Lower leg skin (tissue), 4 donors: ENCODE measurements around the gene SMARCE1. TPM values are rescaled to one million over a fixed set of nuclear protein-coding genes. Genes with fewer than 3 reads are reported as not detected.

ENCODE experiments used
- DNase-seq, 2 donors: peaks; one replicate each; pipeline ENCODE4 v3.0.0-alpha.2; 2019; ENCODE audit warnings: low spot score in 2 of 2
- H3K4me3 ChIP-seq: fragments of 200-600 bp; sonication (generic); 2 replicates; pipeline ENCODE4 v1.5.1; 2017; ENCODE audit warnings: mild to moderate bottlenecking, low read depth; ENCODE audit not compliant: poor library complexity, severe bottlenecking
- POLR2A ChIP-seq, 2 donors: fragments of 450-650 bp; IDR thresholded peaks; one replicate each; pipeline ENCODE4 v1.6.1; 2016 to 2017; ENCODE audit warnings: antibody characterized with exemption in 2 of 2, mild to moderate bottlenecking in 1 of 2, moderate library complexity in 1 of 2
- WGBS, 2 donors: methylation state at CpG; one replicate each; pipeline ENCODE4 v1.1.5; 2018; 5-methylcytosine and 5-hydroxymethylcytosine counted together
- intact Hi-C: fragments of 100-400 bp; cut with DNase I; formaldehyde crosslinking; loops from one replicate; pipeline ENCODE4 v1.15.0; 2023; ENCODE audit warnings: low total_unique reads
- total RNA-seq, 4 donors: library from RNA; depleted of rRNA; stranded (reverse); fragments of >200 nt; gene quantifications; one replicate each; pipeline ENCODE4 v1.1.0, GENCODE V29; 2016
- TF ChIP-seq, protein P1 (sequence below), 3 donors: fragments of 450-650 bp; IDR thresholded peaks; one replicate each; pipeline ENCODE4 v1.5.1; 2016; ENCODE audit warnings: antibody characterized with exemption in 3 of 3, mild to moderate bottlenecking in 3 of 3, moderate library complexity in 2 of 3

The SMARCE1 gene
- total RNA-seq, 4 donors from 2014 or later: 63.2 to 77.2 (median 67.6) TPM

DNA sequence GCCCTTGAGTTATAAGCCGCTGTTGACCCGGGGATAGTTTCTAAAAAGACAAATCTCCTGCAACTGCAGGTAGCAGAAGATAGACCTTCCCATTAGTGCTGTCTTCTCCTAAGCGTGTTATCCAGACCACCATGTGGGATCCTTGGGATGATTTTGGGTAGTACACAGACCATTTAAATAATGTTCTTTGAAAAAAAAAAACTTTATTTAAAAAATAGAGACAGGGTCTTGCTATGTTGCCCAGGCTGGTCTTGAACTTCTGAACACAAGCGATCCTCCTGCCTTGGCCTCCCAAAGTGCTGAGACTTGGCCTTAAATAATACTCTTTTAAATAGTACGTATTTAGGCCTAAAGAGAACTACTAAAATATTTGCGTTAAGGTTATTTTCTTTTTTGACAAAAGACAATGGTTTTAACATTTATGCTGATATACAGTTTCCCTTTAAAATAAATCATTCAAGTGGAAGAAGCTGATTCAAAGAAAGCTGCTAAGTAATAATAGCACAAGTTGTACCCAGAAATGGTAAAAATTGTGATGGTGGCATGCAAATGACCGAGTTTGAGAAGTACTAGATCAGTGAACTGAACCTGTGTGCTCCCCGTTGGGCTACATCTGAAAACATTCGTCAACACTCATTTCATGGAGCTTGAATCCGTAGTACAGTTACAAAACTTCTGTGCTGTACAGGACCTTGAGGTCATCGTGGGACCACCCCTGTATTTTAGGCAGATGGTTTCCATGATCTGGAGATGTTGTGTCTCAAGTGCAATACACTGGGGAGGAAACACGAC lies 24.0 kb downstream of the SMARCE1 start:
- intact Hi-C loops: no loop called here
- no peak for DNase-seq
- 85 to 91% methylated on average over 12 of the region's 12 CpGs for WGBS, 2 donors
- TF ChIP-seq, protein P1, sequence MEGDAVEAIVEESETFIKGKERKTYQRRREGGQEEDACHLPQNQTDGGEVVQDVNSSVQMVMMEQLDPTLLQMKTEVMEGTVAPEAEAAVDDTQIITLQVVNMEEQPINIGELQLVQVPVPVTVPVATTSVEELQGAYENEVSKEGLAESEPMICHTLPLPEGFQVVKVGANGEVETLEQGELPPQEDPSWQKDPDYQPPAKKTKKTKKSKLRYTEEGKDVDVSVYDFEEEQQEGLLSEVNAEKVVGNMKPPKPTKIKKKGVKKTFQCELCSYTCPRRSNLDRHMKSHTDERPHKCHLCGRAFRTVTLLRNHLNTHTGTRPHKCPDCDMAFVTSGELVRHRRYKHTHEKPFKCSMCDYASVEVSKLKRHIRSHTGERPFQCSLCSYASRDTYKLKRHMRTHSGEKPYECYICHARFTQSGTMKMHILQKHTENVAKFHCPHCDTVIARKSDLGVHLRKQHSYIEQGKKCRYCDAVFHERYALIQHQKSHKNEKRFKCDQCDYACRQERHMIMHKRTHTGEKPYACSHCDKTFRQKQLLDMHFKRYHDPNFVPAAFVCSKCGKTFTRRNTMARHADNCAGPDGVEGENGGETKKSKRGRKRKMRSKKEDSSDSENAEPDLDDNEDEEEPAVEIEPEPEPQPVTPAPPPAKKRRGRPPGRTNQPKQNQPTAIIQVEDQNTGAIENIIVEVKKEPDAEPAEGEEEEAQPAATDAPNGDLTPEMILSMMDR (IDR thresholded peaks at IDR 0.05): no peak
- no peak for TF ChIP-seq POLR2A (IDR thresholded peaks at IDR 0.05)
- H3K4me3 ChIP-seq: no peak overlapping the region

DNA sequence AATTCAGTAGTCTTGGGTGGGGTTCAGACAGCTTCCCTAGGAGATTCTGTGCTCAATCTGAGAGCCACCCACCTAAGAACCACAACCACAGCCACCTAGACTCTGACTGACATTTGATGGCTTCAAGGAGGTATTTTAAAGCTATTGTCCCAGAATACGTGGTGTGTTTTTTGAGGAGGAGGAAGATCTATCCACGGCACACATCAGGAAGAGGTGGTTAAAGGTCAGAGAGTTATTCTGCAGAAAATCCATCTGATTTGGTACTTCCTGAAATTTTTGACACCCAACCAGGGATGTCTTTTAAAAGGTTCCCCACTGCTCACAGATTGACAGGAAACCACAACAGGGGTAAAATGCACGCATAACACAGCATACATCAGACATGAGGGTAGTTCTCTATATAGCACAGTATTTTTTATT lies 25.1 kb downstream of the SMARCE1 start:
- 52 to 62% methylated on average over 3 of the region's 3 CpGs for WGBS, 2 donors
- H3K4me3 ChIP-seq: no peak overlapping the region
- intact Hi-C loops: no loop called here
- DNase-seq: no peak
- TF ChIP-seq POLR2A (IDR thresholded peaks at IDR 0.05): no peak
- TF ChIP-seq, protein P1 (IDR thresholded peaks at IDR 0.05): no peak

DNA sequence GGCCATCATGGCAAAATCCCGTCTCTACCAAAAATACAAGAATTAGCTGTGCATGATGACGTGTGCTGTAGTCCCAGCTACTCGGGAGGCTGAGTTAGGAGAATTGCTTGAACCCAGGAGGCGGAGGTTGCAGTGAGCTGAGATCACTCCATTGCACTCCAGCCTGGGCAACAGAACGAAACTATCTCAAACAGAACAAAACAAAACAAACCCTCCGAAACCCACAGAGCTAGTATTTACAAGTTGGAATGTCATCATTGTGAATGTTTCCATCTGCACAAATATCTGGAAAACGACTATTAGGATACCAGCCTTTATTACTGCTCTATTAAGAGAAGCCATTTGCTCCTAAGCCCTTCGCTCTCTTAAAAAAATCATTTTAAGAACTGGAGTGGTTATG lies 26.0 kb downstream of the SMARCE1 start:
- no peak overlapping the region for H3K4me3 ChIP-seq
- 58 to 66% methylated on average over 8 of the region's 8 CpGs for WGBS, 2 donors
- TF ChIP-seq, protein P1 (IDR thresholded peaks at IDR 0.05): no peak
- intact Hi-C loops: no loop called here
- no peak for DNase-seq

DNA sequence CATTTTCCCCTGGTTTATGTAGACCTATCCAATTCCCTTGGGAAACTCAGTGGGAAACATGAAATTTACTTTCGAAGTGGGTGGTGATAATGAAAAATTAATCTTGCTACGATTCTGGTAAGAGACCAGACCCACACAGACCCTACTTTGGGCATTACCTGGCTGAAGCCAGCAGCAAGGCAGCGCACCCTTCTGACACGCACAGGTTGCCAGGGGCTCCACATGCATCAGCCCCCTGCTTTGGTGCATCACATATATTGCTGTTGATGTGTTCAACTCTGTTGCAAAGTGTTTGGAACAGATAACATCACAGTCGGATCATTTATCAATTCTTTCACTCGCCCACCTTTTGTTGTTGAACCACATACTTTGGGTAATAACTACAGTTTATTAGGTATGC lies 26.6 kb downstream of the SMARCE1 start:
- TF ChIP-seq POLR2A (IDR thresholded peaks at IDR 0.05): no peak
- TF ChIP-seq, protein P1 (IDR thresholded peaks at IDR 0.05): no peak
- intact Hi-C loops: no loop called here

DNA sequence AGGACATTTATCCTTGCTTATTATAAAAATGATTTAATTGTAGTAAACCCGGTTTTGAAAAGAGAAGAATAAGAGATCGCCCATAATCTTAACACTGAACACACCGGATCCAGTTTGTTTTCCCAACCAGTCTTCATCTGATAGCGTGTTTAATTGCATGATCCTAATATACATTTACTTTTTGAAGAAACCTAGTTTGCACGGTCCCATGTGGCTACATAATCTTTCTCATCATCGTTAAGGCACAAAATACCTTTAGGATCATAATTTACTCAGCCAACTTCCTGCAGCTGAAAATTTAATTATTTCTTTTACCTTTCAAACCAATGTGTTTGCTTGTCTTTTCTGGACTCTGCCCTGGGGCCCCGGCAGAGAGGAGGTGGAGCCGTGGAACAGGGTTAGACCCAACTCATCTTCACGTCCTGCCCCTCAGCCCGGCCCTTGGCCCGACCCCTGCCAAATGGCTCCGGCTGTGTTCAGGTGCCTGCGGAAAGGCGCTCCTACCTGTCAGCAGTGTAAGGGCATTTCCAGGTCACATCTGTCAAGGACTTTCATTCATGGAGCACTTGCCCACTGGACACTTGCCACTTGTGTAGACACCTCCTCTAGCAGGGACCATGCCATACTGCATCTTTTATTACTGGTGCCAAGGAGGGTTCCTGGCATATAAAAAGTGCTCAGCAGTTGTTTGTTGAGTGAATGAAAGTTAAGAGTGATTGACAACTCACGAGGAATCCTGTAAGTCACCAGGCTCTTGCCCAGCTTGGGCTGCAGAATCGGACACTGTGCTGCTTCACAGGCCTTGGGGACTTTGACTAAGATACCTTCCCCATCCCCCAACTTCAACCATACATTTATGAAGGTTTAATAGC lies 28.6 kb downstream of the SMARCE1 start:
- DNase-seq: no peak
- WGBS, 2 donors: 45 to 52% methylated on average over 16 of the region's 16 CpGs
- TF ChIP-seq POLR2A (IDR thresholded peaks at IDR 0.05): no peak
- TF ChIP-seq, protein P1 (IDR thresholded peaks at IDR 0.05): no peak
- intact Hi-C loops: loop anchor here (10.0 kb wide), 1 partner anchor 166 kb away; the partner anchor contains the start of gene KRT27
- no peak overlapping the region for H3K4me3 ChIP-seq

More for the DNA sequence above, 26.6 kb downstream of the SMARCE1 start:
- WGBS, 2 donors: 89 to 91% methylated on average over 6 of the region's 6 CpGs
- H3K4me3 ChIP-seq: no peak overlapping the region
- DNase-seq: no peak
